Endothelial cell of umbilical vein (primary cell): ENCODE data around the gene SDC1.

Source experiments
- CTCF ChIP-seq, 2 donors: IDR thresholded peaks; 1 replicate in 1 of 2; 2 replicates in 1 of 2; pipeline ENCODE4 v1.5.1; 2011; ENCODE audit warnings: low read length in 2 of 2, mild to moderate bottlenecking in 2 of 2, moderate library complexity in 2 of 2, control low read depth in 1 of 2, inconsistent platforms in 1 of 2, low read depth in 1 of 2; ENCODE audit not compliant: insufficient read depth in 1 of 2; ENCODE audit errors: extremely low read depth in 1 of 2
- EZH2 ChIP-seq: IDR thresholded peaks from 2 replicates; pipeline ENCODE4 v1.6.1; 2012; ENCODE audit warnings: borderline replicate concordance, low read depth, mild to moderate bottlenecking, moderate library complexity, low read length, inconsistent platforms; ENCODE audit not compliant: severe bottlenecking
- FOS ChIP-seq: IDR thresholded peaks from 2 replicates; pipeline ENCODE4 v1.6.1; 2011; ENCODE audit warnings: mild to moderate bottlenecking, low read length, moderate library complexity, borderline replicate concordance; ENCODE audit not compliant: insufficient read depth
- JUN ChIP-seq: IDR thresholded peaks from 2 replicates; pipeline ENCODE4 v1.6.1; 2011; ENCODE audit warnings: borderline replicate concordance, low read depth; ENCODE audit not compliant: insufficient read length, insufficient read depth
- MAX ChIP-seq: IDR thresholded peaks from 2 replicates; pipeline ENCODE4 v1.6.1; 2011; ENCODE audit not compliant: insufficient read depth, insufficient read length
- MYC ChIP-seq: IDR thresholded peaks from one replicate; pipeline ENCODE4 v1.6.1; 2011; ENCODE audit warnings: mild to moderate bottlenecking, low read depth, low read length
- POLR2A ChIP-seq: IDR thresholded peaks from 2 replicates; pipeline ENCODE4 v1.6.1; 2012; ENCODE audit warnings: low read depth, mild to moderate bottlenecking, control low read depth, low read length
- POLR2AphosphoS5 ChIP-seq: IDR thresholded peaks from 2 replicates; pipeline ENCODE4 v1.6.1; 2012; ENCODE audit warnings: low read depth, mild to moderate bottlenecking, control low read depth, low read length, moderate library complexity; ENCODE audit not compliant: insufficient read depth

- TF ChIP-seq MYC (no peak), CTCF (IDR thresholded peaks at IDR 0.05; ENCODE audit: extremely low read depth in 1 of 2, insufficient read depth in 1 of 2, low read depth in 1 of 2, low read length in 2 of 2) (no peak), POLR2A (no peak), EZH2 (no peak), JUN (no peak), FOS (no peak), POLR2AphosphoS5 (no peak), MAX (no peak)
Observed at GRCh38 chr2:20231159-20231558, 6.2 kb upstream of the SDC1 start.
